Measurements from ENCODE around the gene CDC14A.
"Not testable (repeated sequence)": the region's sequence is repeated elsewhere in the genome, so short reads cannot be mapped to it uniquely, and the experiment has no call there.

Gene CDC14A

GRCh38 chr1:100335436-100335835, 16.9 kb upstream of the CDC14A start:
- no peak for DNase-seq (ENCODE audit: low read depth in 2 of 2, low spot score in 1 of 2)

DNA sequence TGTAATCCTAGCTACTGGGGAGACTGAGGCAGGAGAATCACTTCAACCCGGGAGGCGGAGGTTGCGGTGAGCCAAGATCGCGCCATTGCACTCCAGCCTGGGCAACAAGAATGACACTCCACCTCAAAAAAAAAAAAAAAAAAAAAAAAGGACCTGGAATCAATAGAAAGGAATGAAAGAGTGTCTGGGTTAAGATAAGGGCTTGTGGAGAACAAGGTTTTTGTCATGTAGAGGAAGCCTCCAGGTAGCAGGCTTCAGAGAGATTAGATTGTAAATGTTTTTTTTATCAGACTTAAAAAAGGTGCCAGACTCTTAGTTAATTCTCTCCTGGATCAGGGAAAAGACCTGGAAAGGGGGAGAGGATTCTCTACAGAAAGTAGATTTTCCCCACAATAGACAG, 14.4 kb upstream of the CDC14A start:
- not testable (repeated sequence) for DNase-seq (ENCODE audit: low read depth in 2 of 2, low spot score in 1 of 2)

DNA sequence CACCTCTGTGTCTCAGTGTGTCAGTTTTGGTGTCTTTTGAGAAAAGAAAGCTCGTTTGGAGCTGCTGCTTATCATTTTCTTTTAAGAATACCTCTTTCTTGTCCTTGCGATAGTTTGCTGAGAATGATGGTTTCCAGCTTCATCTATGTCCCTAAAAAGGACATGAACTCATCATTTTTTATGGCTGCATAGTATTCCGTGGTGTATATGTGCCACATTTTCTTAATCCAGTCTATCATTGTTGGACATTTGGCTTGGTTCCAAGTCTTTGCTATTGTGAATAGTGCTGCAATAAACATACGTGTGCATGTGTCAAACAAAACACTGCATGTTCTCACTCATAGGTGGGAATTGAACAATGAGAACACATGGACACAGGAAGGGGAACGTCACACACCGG, 12.6 kb upstream of the CDC14A start:
- not testable (repeated sequence) for DNase-seq (ENCODE audit: low read depth in 2 of 2, low spot score in 1 of 2)

DNA sequence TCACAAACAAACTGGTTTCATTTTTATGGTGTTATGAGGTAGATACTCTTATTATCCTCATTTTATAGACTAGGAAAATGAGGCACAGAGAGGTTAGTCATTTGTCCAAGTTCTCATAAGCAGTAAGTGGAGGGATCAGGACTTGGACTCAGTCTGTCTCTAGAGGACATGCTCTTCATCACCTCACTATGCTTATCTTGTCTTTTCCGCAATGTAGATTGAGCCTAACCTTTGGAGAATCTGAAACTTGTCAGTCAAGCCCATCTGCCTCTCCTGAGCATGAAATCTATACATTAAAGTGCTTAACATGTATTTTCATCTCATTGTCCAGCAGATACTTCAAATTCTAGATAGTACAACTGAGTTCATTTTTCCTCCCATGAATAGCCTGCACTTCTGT, 11.8 kb upstream of the CDC14A start:
- no peak for DNase-seq (ENCODE audit: low read depth in 2 of 2, low spot score in 1 of 2)

- DNase-seq (ENCODE audit: low read depth in 2 of 2, low spot score in 1 of 2): no peak
These were observed 10.0 kb upstream of the CDC14A start for GRCh38 chr1:100342348-100342747.

DNA sequence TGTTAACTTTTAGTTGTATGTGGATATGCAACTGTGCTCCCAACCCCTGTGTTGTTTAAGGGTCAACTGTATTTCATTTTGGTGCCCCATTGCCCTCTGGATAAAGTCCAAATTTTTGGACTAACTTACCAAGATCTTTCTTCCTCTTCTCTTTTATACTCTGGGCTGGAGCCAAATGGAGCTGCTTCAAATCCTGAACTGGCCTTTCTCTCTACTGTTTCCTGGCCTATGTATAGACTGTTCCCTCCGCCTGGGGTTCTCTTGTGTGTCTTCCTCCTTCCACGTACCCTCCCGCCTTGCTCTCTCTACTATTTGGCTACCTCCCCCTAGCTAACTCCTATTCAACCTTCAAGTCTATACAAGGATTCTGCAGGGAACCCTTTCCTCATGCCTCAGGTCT, 8.4 kb upstream of the CDC14A start:
- no peak for DNase-seq (ENCODE audit: low read depth in 2 of 2, low spot score in 1 of 2)

GRCh38 chr1:100344774-100345173, 7.5 kb upstream of the CDC14A start:
- no peak for DNase-seq (ENCODE audit: low read depth in 2 of 2, low spot score in 1 of 2)

- DNase-seq (ENCODE audit: low read depth in 2 of 2, low spot score in 1 of 2): no peak
These were observed 5.9 kb upstream of the CDC14A start for GRCh38 chr1:100346387-100346786.

DNA sequence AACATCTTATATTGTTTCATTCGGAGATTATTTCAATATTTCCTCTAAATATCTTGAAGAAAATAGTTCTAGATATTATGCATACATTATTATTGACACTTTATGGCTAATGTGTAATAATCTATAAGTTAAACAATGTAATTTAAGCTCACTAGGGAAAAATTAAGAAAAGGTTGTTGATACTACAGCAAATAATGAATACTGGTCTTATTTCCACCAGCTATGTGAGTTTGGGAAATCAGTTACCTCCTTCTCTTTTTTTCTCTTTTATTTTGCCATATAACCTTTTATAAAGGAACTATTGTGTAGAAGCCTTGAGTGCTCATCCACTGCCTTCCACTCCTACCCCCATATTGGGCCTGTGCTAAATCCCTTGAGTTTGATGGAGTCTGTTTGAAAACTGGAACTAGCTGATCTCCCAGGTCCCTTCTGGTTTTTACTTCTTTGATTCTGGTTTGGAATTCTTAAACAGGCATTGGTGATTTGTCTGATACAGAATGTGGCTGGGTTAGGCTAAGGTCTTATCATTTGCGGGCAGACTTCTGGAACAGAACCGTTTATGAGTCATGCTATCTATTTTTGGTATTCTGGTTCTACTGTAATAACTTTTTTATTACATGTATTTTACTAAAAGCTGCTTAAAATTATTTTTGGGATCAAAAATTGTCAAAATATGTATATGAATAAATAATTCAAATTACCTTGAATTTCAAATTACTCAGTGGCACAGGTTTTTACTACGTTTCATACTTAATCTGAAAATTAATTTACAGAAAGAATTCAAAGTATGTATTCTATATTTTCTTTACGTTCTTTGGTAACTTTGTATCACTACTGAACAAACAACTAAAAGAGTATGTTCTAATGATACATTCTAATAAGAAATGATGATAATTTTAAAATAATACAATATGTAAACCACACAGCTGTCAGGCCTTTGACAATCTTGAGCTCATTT, 5.0 kb upstream of the CDC14A start:
- no peak for DNase-seq (ENCODE audit: low read depth in 2 of 2, low spot score in 1 of 2)

- no peak for DNase-seq (ENCODE audit: low read depth in 2 of 2, low spot score in 1 of 2)
These were observed 3.7 kb upstream of the CDC14A start for GRCh38 chr1:100348549-100349144.

GRCh38 chr1:100349246-100349645, 3.1 kb upstream of the CDC14A start:
- DNase-seq (ENCODE audit: low read depth in 2 of 2, low spot score in 1 of 2): no peak

- no peak for DNase-seq (ENCODE audit: low read depth in 2 of 2, low spot score in 1 of 2)
These were observed 1.6 kb upstream of the CDC14A start for GRCh38 chr1:100350787-100351094.

- peak; percentile 44 to 73 for DNase-seq (ENCODE audit: low read depth in 2 of 2, low spot score in 1 of 2)
These were observed 1.0 kb upstream of the CDC14A start for GRCh38 chr1:100351095-100351887.

DNA sequence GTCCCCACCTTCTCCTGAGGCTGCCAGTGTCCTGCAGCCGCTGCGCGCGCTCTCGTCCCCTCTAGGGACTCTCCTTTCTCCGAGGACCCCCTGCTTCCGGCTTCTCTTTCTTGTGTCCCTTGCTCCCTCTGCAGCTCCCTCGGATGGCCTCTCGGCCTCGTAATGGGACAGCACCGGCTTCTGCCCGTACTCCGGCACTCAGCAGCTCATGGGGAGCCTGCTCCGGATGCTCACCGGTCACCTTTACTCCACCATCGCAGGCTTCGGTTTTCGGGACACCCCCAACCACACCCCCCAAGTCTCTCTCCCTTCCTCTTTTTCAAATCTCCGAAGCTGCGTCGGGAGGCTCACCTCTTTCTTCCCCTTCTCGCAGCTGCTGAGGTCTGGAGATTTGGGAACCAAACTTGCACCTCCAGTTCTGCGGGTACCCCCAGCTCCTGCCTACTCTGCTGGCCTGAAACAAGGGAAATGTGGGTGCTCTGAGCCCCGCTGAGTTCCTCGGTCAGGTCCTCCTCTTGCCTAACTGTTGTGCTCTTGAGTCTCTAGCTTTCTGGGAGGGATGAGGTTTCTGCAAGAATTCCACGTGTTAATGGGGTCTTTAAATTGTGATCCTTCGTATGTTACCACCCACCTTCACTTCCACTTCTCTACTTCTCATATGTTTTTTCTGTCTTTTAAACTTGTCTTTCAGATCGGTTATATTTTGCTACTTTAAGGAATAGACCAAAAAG, 930 bp downstream of the CDC14A start:
- peak in 1 of 2 donors; percentile 10 for DNase-seq (ENCODE audit: low read depth in 2 of 2, low spot score in 1 of 2)

- DNase-seq (ENCODE audit: low read depth in 2 of 2, low spot score in 1 of 2): no peak
These were observed 1.7 kb downstream of the CDC14A start for GRCh38 chr1:100353988-100354387.

GRCh38 chr1:100354971-100355394, 2.7 kb downstream of the CDC14A start:
- DNase-seq (ENCODE audit: low read depth in 2 of 2, low spot score in 1 of 2): no peak

DNA sequence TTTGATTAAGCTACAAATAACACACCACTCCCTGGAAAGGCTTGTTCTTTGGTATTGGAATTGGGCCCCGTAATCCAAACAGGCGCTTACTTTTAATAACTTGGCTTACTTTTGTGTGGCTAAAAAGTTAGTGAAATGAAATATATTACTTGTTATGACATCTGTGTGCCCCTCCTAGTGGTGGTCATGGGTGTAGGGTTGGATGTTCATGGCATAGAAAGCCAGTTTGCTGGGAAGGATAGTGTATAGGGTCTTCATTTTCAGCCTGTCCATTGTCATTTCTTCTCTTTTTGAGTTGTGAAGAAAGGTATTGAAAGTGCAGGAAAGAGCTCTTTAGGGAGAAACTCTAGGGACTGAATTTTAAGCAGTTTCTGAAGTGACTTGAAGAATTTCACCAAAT, 5.9 kb downstream of the CDC14A start:
- DNase-seq (ENCODE audit: low read depth in 2 of 2, low spot score in 1 of 2): no peak

DNA sequence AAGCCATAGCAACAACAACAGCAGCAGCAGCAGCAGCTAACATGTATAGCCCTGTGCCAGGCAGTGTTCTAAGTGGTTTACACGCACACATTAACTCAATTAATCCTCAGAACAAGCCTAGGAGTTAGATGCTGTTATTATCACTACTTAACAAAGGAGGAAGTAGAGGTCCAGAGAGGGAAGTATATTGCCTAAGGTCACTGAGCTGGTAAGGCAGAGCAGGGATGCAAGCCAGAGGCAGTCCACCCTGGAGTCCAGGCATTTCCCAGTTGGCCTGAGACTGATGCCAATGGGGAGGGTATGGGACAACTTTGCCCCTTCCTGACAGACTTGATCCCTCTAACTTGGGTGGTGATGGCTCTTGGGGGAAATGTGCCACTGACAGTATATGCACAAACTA, 6.8 kb downstream of the CDC14A start:
- DNase-seq (ENCODE audit: low read depth in 2 of 2, low spot score in 1 of 2): no peak

DNA sequence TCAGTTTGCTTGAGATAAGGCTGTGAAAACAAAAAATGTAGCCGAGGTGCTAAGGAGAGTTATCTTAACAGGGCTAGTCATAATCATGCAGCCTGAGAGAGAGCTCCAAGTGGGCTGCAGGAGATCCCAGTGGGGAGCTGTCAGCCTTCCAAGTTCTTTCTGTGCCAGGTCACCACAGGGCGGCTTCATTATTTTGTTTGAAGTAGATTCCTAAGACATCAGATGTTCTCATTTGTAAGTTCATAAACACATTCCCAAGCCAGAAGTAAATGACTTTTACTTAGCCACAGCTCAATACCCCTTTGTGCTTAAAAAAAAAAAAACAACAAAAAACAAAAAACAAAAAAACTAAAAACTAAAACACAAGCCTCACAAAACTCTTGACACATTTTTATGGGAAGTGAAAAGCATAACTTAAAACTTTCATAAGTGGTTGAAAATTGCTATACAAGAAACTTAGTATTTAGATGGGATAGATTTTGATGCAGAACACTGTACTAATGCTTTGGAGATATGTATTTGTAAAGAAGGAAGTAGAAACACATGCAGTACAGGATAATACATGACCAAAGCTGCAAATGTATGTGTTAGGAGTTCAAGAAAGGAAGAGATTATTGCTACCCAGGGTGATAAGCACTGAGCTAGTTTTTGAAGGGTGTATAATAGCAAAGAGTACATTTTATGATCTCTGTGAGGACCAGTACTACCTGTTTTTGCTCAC, 8.6 kb downstream of the CDC14A start:
- DNase-seq (ENCODE audit: low read depth in 2 of 2, low spot score in 1 of 2): no peak

GRCh38 chr1:100361511-100362089, 9.3 kb downstream of the CDC14A start:
- DNase-seq (ENCODE audit: low read depth in 2 of 2, low spot score in 1 of 2): no peak

Measured in stimulated activated CD8-positive, alpha-beta memory T cell treated with anti-CD3 and anti-CD28 coated beads, Interleukin-4, amount 100 ng/mL, for 1 hour (primary cell).